Keratinocyte (primary cell): ENCODE data around the gene SAMHD1. TPM values are rescaled to one million over a fixed set of nuclear protein-coding genes. Genes with fewer than 3 reads are reported as not detected.
"Not testable (repeated sequence)": the region's sequence is repeated elsewhere in the genome, so short reads cannot be mapped to it uniquely, and the experiment has no call there.

ENCODE experiments used
- DNase-seq: peaks from one replicate; pipeline ENCODE4 v3.0.0-alpha.2; 2011; ENCODE audit warnings: low read depth, missing footprints, low spot score
- FAIRE-seq: peaks from 2 replicates; lab custom pipeline; 2011; peaks lifted over from hg19 to GRCh38; lab: Jason Lieb, UNC
- H2AFZ ChIP-seq: 2 replicates; pipeline ENCODE4 v1.6.0; 2012; ENCODE audit warnings: low read length, control low read depth, inconsistent platforms; ENCODE audit not compliant: control insufficient read depth
- H3K27ac ChIP-seq: 2 replicates; pipeline ENCODE4 v1.5.1; 2011; ENCODE audit warnings: low read length; ENCODE audit not compliant: control insufficient read depth, insufficient read depth
- H3K27me3 ChIP-seq: 3 replicates; pipeline ENCODE4 v1.6.0; 2011; ENCODE audit warnings: low read length; ENCODE audit not compliant: control insufficient read depth, insufficient read depth; ENCODE audit errors: extremely low read depth
- H3K36me3 ChIP-seq, 2 experiments: 2 replicates in 1 of 2; 3 replicates in 1 of 2; pipeline ENCODE4 v1.5.1; 2011; ENCODE audit warnings: low read length in 2 of 2, mild to moderate bottlenecking in 1 of 2; ENCODE audit not compliant: control insufficient read depth in 2 of 2, insufficient read depth in 2 of 2; ENCODE audit errors: extremely low read depth in 1 of 2
- H3K4me1 ChIP-seq: 3 replicates; pipeline ENCODE4 v1.5.1; 2011; ENCODE audit warnings: low read length; ENCODE audit not compliant: control insufficient read depth, insufficient read depth; ENCODE audit errors: extremely low read depth
- H3K4me2 ChIP-seq: 3 replicates; pipeline ENCODE4 v1.6.0; 2011; ENCODE audit warnings: low read depth, low read length; ENCODE audit not compliant: control insufficient read depth, insufficient read depth; ENCODE audit errors: extremely low read depth
- H3K4me3 ChIP-seq, 3 experiments: fragments of 200-600 bp in 1 of 3; sonication (generic) in 1 of 3; 2 replicates in 2 of 3; 3 replicates in 1 of 3; pipeline ENCODE4 v1.5.1; 2011 to 2016; ENCODE audit warnings: low read length in 3 of 3, mild to moderate bottlenecking in 3 of 3, control low read depth in 2 of 3, inconsistent platforms in 1 of 3, low read depth in 1 of 3, mixed read lengths in 1 of 3, mixed run types in 1 of 3, moderate library complexity in 1 of 3; ENCODE audit not compliant: control insufficient read depth in 2 of 3, insufficient read depth in 2 of 3; ENCODE audit errors: extremely low read depth in 1 of 3
- H3K79me2 ChIP-seq: 2 replicates; pipeline ENCODE4 v1.6.0; 2012; ENCODE audit warnings: low read length; ENCODE audit not compliant: control insufficient read depth, insufficient read depth
- H3K9ac ChIP-seq: 3 replicates; pipeline ENCODE4 v1.6.0; 2011; ENCODE audit warnings: low read length; ENCODE audit not compliant: control insufficient read depth, insufficient read depth; ENCODE audit errors: extremely low read depth
- H3K9me1 ChIP-seq: 3 replicates; pipeline ENCODE4 v1.6.0; 2011; ENCODE audit warnings: low read length; ENCODE audit not compliant: control insufficient read depth, insufficient read depth; ENCODE audit errors: extremely low read depth
- H3K9me3 ChIP-seq: 2 replicates; pipeline ENCODE4 v1.5.1; 2012; ENCODE audit warnings: low read depth, low read length; ENCODE audit not compliant: control insufficient read depth
- H4K20me1 ChIP-seq: 3 replicates; pipeline ENCODE4 v1.6.0; 2011; ENCODE audit warnings: low read length; ENCODE audit not compliant: control insufficient read depth, insufficient read depth; ENCODE audit errors: extremely low read depth
- EZH2 ChIP-seq: IDR thresholded peaks from one replicate; pipeline ENCODE4 v1.6.1; 2012; ENCODE audit warnings: inconsistent platforms, mild to moderate bottlenecking, low read length, moderate library complexity
- dilution Hi-C: fragments of 300-500 bp; cut with MboI; formaldehyde crosslinking; loops from one replicate; pipeline ENCODE4 v1.7.0; 2020; ENCODE audit warnings: low sequenced_read_pairs; ENCODE audit not compliant: extremely low pct_ligation_motif_present
- polyA plus RNA-seq, 5 experiments: library from polyadenylated mRNA; depleted of rRNA in 3 of 5; stranded (reverse) in 3 of 5; stranded (forward) in 1 of 5; unstranded in 1 of 5; fragments of >200 nt; gene quantifications; 1 replicate in 1 of 5; 2 replicates in 3 of 5; 3 replicates in 1 of 5; pipeline versions ENCODE4 v1.2.1 to v1.2.3, GENCODE V29; 2011 to 2012; ENCODE audit warnings: missing spikeins in 2 of 5, low read depth in 1 of 5, low replicate concordance in 1 of 5
- TF ChIP-seq, protein P1 (sequence below), 3 experiments: IDR thresholded peaks in 1 of 3; conservative IDR thresholded peaks in 1 of 3; optimal IDR thresholded peaks in 1 of 3; 2 replicates in 2 of 3; 3 replicates in 1 of 3; pipeline versions ENCODE3 to v1.5.1; 2011; ENCODE audit warnings: low read length in 3 of 3, mild to moderate bottlenecking in 3 of 3, moderate library complexity in 2 of 3, control low read depth in 1 of 3, inconsistent platforms in 1 of 3; ENCODE audit not compliant: insufficient read depth in 2 of 3; ENCODE audit errors: extremely low read depth in 1 of 3

Gene SAMHD1
- polyA plus RNA-seq, 1 donor (not counting 4 experiments of a cell fraction or from before 2014, with no cell fraction given): 26.5 TPM

DNA sequence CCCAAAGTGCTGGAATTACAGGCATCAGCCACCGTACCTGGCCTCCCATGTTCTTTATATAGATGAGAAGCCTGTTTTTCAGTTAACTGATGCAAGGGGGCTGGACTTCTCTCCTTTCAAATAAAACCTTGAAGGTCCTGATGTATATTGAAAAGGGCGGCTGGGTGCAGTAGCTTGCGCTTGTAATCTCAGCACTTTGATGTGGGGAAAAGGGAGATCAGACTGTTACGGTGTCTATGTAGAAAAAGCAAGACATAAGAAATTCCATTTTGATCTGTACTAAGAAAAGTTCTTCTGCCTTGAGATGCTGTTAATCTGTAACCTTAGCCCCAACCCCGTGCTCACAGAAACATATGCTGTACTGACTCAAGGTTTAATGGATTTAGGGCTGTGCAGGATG, 16.1 kb upstream of the SAMHD1 start:
- dilution Hi-C loops: no loop called here

DNA sequence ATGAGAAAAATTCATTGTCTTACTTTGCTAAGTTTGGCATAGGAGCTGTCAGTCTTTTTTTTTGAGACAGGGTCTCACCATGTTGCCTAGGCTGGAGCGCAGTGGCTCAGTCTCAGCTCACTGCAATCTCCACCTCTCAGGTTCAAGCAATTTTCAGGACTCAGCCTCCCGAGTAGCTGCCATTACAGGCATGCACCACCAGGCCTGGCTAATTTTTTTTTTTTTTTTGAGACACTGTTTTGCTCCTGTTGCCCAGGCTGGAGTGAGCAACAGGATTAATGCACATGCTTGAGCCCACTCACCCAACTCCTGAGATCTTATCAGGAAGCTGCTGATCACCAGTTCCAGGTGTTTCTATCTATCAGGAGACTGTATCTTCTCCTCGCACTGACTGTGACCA, 15.5 kb upstream of the SAMHD1 start:
- H3K27me3 ChIP-seq, H3K9me1 ChIP-seq, H4K20me1 ChIP-seq, H3K36me3 ChIP-seq, H3K4me2 ChIP-seq, dilution Hi-C loops, DNase-seq, H2AFZ ChIP-seq, H3K9me3 ChIP-seq, H3K9ac ChIP-seq, H3K4me3 ChIP-seq, H3K4me1 ChIP-seq, H3K27ac ChIP-seq, FAIRE-seq, H3K79me2 ChIP-seq: not testable (repeated sequence)

More for the DNA sequence above, 16.1 kb upstream of the SAMHD1 start:
- DNase-seq (no peak), FAIRE-seq (no peak)
- Histone ChIP-seq H3K27me3 (no peaks in the 10 kb centered on the region), H3K4me3 (no peak overlapping the region), H3K36me3 (no peaks in the 10 kb centered on the region), H3K4me2 (no peak overlapping the region), H3K9me1 (no peaks in the 10 kb centered on the region), H3K9ac (no peak overlapping the region), H3K27ac (no peak overlapping the region), H3K4me1 (no peaks in the 10 kb centered on the region), H3K9me3 (peaks cover 2% of the 10 kb centered on the region), H2AFZ (no peak overlapping the region), H3K79me2 (no peaks in the 10 kb centered on the region), H4K20me1 (no peaks in the 10 kb centered on the region)
- TF ChIP-seq, protein P1, sequence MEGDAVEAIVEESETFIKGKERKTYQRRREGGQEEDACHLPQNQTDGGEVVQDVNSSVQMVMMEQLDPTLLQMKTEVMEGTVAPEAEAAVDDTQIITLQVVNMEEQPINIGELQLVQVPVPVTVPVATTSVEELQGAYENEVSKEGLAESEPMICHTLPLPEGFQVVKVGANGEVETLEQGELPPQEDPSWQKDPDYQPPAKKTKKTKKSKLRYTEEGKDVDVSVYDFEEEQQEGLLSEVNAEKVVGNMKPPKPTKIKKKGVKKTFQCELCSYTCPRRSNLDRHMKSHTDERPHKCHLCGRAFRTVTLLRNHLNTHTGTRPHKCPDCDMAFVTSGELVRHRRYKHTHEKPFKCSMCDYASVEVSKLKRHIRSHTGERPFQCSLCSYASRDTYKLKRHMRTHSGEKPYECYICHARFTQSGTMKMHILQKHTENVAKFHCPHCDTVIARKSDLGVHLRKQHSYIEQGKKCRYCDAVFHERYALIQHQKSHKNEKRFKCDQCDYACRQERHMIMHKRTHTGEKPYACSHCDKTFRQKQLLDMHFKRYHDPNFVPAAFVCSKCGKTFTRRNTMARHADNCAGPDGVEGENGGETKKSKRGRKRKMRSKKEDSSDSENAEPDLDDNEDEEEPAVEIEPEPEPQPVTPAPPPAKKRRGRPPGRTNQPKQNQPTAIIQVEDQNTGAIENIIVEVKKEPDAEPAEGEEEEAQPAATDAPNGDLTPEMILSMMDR (optimal IDR thresholded peaks at IDR 0.05 in 1 of 3, IDR thresholded peaks at IDR 0.05 in 1 of 3, conservative IDR thresholded peaks at IDR 0.05 in 1 of 3; ENCODE audit: extremely low read depth in 1 of 3, insufficient read depth in 2 of 3, low read length in 3 of 3): no peak
- TF ChIP-seq EZH2: no peak

DNA sequence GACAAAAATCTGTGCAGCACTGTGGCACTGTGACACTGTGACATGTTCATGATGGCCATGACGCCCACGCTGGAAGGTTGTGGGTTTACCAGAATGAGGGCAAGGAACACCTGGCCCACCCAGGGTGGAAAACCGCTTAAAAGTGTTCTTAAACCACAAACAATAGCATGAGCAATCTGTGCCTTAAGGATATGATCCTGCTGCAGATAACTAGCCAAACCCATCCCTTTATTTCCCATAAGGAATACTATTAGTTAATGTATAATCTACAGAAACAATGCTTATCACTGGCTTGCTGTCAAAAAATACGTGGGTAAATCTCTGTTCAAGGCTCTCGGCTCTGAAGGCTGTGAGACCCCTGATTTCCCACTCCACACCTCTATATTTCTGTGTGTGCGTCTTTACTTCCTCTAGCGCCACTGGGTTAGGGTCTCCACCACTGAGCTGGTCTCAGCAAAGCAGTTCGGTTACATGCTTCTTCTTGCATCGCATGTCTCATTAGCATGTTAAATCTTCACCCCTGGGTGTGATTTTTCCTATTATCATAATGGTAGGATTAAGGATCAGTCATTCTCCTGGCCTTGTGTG, 10.9 kb upstream of the SAMHD1 start:
- H3K27ac ChIP-seq, H3K79me2 ChIP-seq, H4K20me1 ChIP-seq, H3K4me1 ChIP-seq, H3K9me3 ChIP-seq, dilution Hi-C loops, DNase-seq, H3K4me2 ChIP-seq, H3K27me3 ChIP-seq, H3K9ac ChIP-seq, H3K4me3 ChIP-seq, FAIRE-seq, H3K36me3 ChIP-seq, H2AFZ ChIP-seq, H3K9me1 ChIP-seq: not testable (repeated sequence)
